ENCODE measurements around the gene TCAP.
A peak's percentile ranks its signal among the peaks of the same experiment; 100 is the strongest.

TCAP gene

GRCh38 chr17:39664581-39665561 is at the start of gene TCAP:
Gene TCAP (plus strand): TSS chr17:39665349. CDS start chr17:39665360, 11 bp downstream.
- H3K36me3 Mint-ChIP-seq (ENCODE audit: low read depth) = peaks cover 31% of the 10 kb centered on the region
- H3K4me3 Mint-ChIP-seq = no peak within 1 kb of the TSS
- H3K27ac Mint-ChIP-seq = no peak within 1 kb of the TSS
- H3K9me3 Mint-ChIP-seq = no peaks in the 10 kb centered on the region
- H3K27me3 Mint-ChIP-seq = peaks cover 30% of the 10 kb centered on the region
- DNase-seq = no peak
- peaks cover 7% of the 10 kb centered on the region for H3K4me1 Mint-ChIP-seq (ENCODE audit: low read depth)

- no peak for DNase-seq
- no peak overlapping the region for H3K4me3 Mint-ChIP-seq
- H3K27ac Mint-ChIP-seq = no peak overlapping the region
- H3K36me3 Mint-ChIP-seq (ENCODE audit: low read depth) = no peaks in the 10 kb centered on the region
- H3K27me3 Mint-ChIP-seq = peaks cover 33% of the 10 kb centered on the region
- no peaks in the 10 kb centered on the region for H3K9me3 Mint-ChIP-seq
- H3K4me1 Mint-ChIP-seq (ENCODE audit: low read depth) = peaks cover 10% of the 10 kb centered on the region
These were observed 49.7 kb upstream of the TCAP start for GRCh38 chr17:39615434-39615833.

- Mint-ChIP-seq H3K36me3 (ENCODE audit: low read depth) (no peaks in the 10 kb centered on the region), H3K4me3 (peak overlapping the region; percentile 63), H3K4me1 (ENCODE audit: low read depth) (peaks cover 14% of the 10 kb centered on the region), H3K27ac (peak overlapping the region; percentile 47), H3K27me3 (peaks cover 28% of the 10 kb centered on the region), H3K9me3 (no peaks in the 10 kb centered on the region)
- no peak for DNase-seq
These were observed 48.1 kb upstream of the TCAP start for GRCh38 chr17:39617100-39617445.

- Mint-ChIP-seq H3K4me1 (ENCODE audit: low read depth) (peaks cover 20% of the 10 kb centered on the region), H3K9me3 (no peaks in the 10 kb centered on the region), H3K27ac (peak overlapping the region; percentile 47), H3K27me3 (peaks cover 28% of the 10 kb centered on the region), H3K4me3 (peak overlapping the region; percentile 68), H3K36me3 (ENCODE audit: low read depth) (no peaks in the 10 kb centered on the region)
- peak; percentile 81 for DNase-seq
These were observed 47.5 kb upstream of the TCAP start for GRCh38 chr17:39617446-39618245.

GRCh38 chr17:39618246-39618913 is 46.8 kb upstream of the TCAP start:
- H3K36me3 Mint-ChIP-seq (ENCODE audit: low read depth) = no peaks in the 10 kb centered on the region
- H3K27ac Mint-ChIP-seq = peak overlapping the region; percentile 55

GRCh38 chr17:39618956-39619785 is 46.0 kb upstream of the TCAP start:
- Mint-ChIP-seq H3K36me3 (ENCODE audit: low read depth) (no peaks in the 10 kb centered on the region), H3K27me3 (peaks cover 21% of the 10 kb centered on the region), H3K4me3 (no peak overlapping the region), H3K27ac (no peak overlapping the region), H3K4me1 (ENCODE audit: low read depth) (peaks cover 32% of the 10 kb centered on the region), H3K9me3 (no peaks in the 10 kb centered on the region)
- DNase-seq = no peak

More at GRCh38 chr17:39618246-39618913, 46.8 kb upstream of the TCAP start:
- Mint-ChIP-seq H3K27me3 (peaks cover 21% of the 10 kb centered on the region), H3K4me1 (ENCODE audit: low read depth) (peaks cover 27% of the 10 kb centered on the region), H3K9me3 (no peaks in the 10 kb centered on the region), H3K4me3 (peak overlapping the region; percentile 68)
- DNase-seq = peak; percentile 55

- Mint-ChIP-seq H3K27ac (no peak overlapping the region), H3K36me3 (ENCODE audit: low read depth) (no peaks in the 10 kb centered on the region), H3K27me3 (peaks cover 18% of the 10 kb centered on the region), H3K4me1 (ENCODE audit: low read depth) (peaks cover 32% of the 10 kb centered on the region), H3K4me3 (no peak overlapping the region), H3K9me3 (no peaks in the 10 kb centered on the region)
- DNase-seq = no peak
These were observed 45.4 kb upstream of the TCAP start for GRCh38 chr17:39619786-39620101.

- Mint-ChIP-seq H3K27ac (peak overlapping the region; percentile 98), H3K4me1 (ENCODE audit: low read depth) (peaks cover 39% of the 10 kb centered on the region), H3K36me3 (ENCODE audit: low read depth) (no peaks in the 10 kb centered on the region), H3K9me3 (no peaks in the 10 kb centered on the region), H3K4me3 (peak overlapping the region; percentile 78), H3K27me3 (peaks cover 28% of the 10 kb centered on the region)
- DNase-seq = peak; percentile 98
These were observed 43.4 kb upstream of the TCAP start for GRCh38 chr17:39621523-39622379.

GRCh38 chr17:39622380-39623006 is 42.7 kb upstream of the TCAP start:
- H3K4me1 Mint-ChIP-seq (ENCODE audit: low read depth) = peaks cover 38% of the 10 kb centered on the region
- no peaks in the 10 kb centered on the region for H3K36me3 Mint-ChIP-seq (ENCODE audit: low read depth)
- H3K4me3 Mint-ChIP-seq = peak overlapping the region; percentile 78
- peak overlapping the region; percentile 98 for H3K27ac Mint-ChIP-seq
- DNase-seq = peak; percentile 65
- peaks cover 28% of the 10 kb centered on the region for H3K27me3 Mint-ChIP-seq
- H3K9me3 Mint-ChIP-seq = no peaks in the 10 kb centered on the region

- Mint-ChIP-seq H3K27me3 (peaks cover 37% of the 10 kb centered on the region), H3K27ac (peak overlapping the region; percentile 47), H3K4me1 (ENCODE audit: low read depth) (peaks cover 33% of the 10 kb centered on the region), H3K36me3 (ENCODE audit: low read depth) (no peaks in the 10 kb centered on the region), H3K9me3 (no peaks in the 10 kb centered on the region), H3K4me3 (peak overlapping the region; percentile 36)
- DNase-seq = peak; percentile 93
These were observed 41.7 kb upstream of the TCAP start for GRCh38 chr17:39623356-39623950.

- H3K4me3 Mint-ChIP-seq = no peak overlapping the region
These were observed 40.8 kb upstream of the TCAP start for GRCh38 chr17:39624313-39624712.

GRCh38 chr17:39625198-39625785 is 39.9 kb upstream of the TCAP start:
- Mint-ChIP-seq H3K36me3 (ENCODE audit: low read depth) (no peaks in the 10 kb centered on the region), H3K27me3 (peaks cover 42% of the 10 kb centered on the region), H3K4me1 (ENCODE audit: low read depth) (peaks cover 30% of the 10 kb centered on the region), H3K4me3 (no peak overlapping the region), H3K27ac (no peak overlapping the region), H3K9me3 (no peaks in the 10 kb centered on the region)
- no peak for DNase-seq

More at GRCh38 chr17:39624313-39624712, 40.8 kb upstream of the TCAP start:
- Mint-ChIP-seq H3K4me1 (ENCODE audit: low read depth) (peaks cover 30% of the 10 kb centered on the region), H3K9me3 (no peaks in the 10 kb centered on the region), H3K27ac (no peak overlapping the region), H3K36me3 (ENCODE audit: low read depth) (no peaks in the 10 kb centered on the region), H3K27me3 (peaks cover 41% of the 10 kb centered on the region)
- DNase-seq = no peak
